ENCODE results near the gene TEF. TPM values are rescaled to one million over a fixed set of nuclear protein-coding genes. Genes with fewer than 3 reads are reported as not detected.

The TEF gene
- 1 to 10 TPM; 2.2 to 2.8 TPM for total RNA-seq

DNA sequence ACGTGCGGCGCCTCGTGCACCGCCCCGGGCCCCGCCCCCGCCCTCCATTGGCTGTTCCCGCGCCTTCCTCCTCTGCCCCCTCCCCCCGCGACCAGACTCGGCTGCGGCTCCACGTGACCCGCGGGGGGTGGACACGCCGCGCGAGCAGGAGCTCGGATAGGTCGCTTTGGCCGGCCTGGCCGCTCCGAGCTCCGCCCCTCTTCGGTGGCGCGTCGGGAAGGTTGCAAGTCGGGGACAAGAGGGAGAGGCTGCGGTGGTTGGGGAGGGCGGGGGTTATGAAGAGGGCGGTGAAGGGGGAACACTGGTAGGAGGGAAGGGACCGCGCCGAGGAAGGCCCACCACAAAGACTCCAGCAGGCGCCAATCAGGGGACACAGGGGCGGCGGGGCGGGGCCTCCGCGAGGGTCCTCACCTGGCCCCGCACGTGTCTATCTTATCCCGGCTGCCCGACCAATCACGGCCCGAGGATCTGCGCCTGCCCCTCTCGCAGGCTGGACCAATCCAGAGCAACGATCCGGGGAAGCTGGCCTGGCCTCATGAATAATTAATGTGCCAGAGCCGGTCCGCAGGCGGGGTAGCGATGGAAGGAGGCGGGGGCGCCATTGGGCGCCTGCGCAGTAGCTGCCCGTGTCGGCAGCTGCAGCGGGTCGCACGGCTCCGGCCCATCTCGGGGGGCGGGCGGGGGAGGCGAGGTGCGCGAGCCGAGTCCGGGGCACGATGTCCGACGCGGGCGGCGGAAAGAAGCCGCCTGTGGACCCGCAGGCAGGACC is at the start of gene TEF:
Gene TEF (plus strand): TSS at position 614 of the 769 bp plus-strand sequence. CDS start 103 bp downstream, at position 717.

GRCh38 chr22:41446639-41447434 is 65.1 kb downstream of the TEF start, which contains the start of gene TOB2:
TOB2 (minus strand) TSS chr22:41446801; CDS start chr22:41437345, 9,456 bp downstream.

Other genes with a start within 250 kb of the TEF start
- gene L3MBTL2, start 176.6 kb upstream of the TEF start, total RNA-seq, result 10 to 100 TPM; 30.4 to 30.9 TPM
- under 1 TPM; 0.23 to 0.34 TPM for gene CHADL, start 141.0 kb upstream of the TEF start, total RNA-seq
- gene RANGAP1, start 95.8 kb upstream of the TEF start, total RNA-seq, result 10 to 100 TPM; 76.8 to 77.6 TPM
- 10 to 100 TPM; 43.1 to 43.2 TPM for gene ZC3H7B, start 80.4 kb upstream of the TEF start, total RNA-seq
- gene TOB2, start 64.9 kb downstream of the TEF start, total RNA-seq, result 10 to 100 TPM; 33.0 to 33.4 TPM
- gene PHF5A, start 86.8 kb downstream of the TEF start, total RNA-seq, result 10 to 100 TPM; 46.5 to 48.1 TPM
- 10 to 100 TPM; 65.1 to 65.5 TPM for gene ACO2, start 87.2 kb downstream of the TEF start, total RNA-seq
- 10 to 100 TPM; 27.3 to 29.5 TPM for gene POLR3H, start 162.5 kb downstream of the TEF start, total RNA-seq
- not detected for gene CSDC2, start 179.1 kb downstream of the TEF start, total RNA-seq
- 10 to 100 TPM; 34.0 to 38.7 TPM for gene PMM1, start 207.9 kb downstream of the TEF start, total RNA-seq
- gene DESI1, start 239.1 kb downstream of the TEF start, total RNA-seq, result 10 to 100 TPM; 32.4 to 32.5 TPM
- gene XRCC6, start 239.4 kb downstream of the TEF start, total RNA-seq, result 100 to 1,000 TPM; 222 to 232 TPM